IPS DF 4.7 (cell line): ENCODE results near the gene GLG1.
"Not testable (repeated sequence)": the region's sequence is repeated elsewhere in the genome, so short reads cannot be mapped to it uniquely, and the experiment has no call there.

ENCODE experiments used
- DNase-seq: peaks from one replicate; pipeline ENCODE4 v3.0.0-alpha.2; 2013; ENCODE audit warnings: low spot score; ENCODE audit errors: extremely low read depth

The GLG1 gene

DNA sequence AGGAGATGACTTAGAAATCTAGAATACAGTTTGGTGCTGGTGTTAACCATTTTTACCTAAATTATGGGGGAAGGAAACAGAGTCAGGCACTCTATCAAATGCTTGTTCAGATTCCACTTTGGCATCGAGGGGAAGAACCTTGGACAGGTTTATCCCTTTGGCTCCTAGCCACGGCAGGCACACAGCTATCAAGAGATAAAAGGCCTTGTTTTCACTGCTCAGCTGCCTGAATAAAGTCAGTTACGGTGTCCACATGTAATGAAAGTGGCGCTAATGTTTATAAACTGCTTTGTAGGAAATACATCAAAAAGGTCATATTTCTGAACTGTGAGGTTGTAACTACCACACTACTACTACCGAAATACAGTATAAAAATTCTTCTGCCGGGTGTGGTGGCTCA is 66.3 kb downstream of the GLG1 start:
- not testable (repeated sequence) for DNase-seq

DNA sequence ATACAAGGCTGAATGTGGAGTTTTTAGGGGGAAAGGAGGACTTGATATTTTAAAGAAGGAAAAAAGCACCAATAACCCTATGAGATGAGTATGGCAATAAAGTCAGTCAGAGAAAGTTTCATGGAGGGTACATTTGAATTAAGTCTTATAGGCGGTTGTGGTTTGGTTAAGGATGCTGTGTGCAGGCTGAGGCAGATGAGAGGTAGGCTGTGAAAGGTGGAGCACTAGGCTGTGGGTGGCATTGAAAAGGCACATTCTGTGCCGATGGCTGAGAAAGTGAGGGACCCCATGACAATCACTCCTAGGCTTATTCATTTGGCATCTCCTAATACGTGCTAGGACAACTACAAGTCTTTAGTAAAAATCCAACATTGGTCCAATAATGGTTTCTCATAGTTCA is 68.1 kb downstream of the GLG1 start:
- DNase-seq: not testable (repeated sequence)

DNA sequence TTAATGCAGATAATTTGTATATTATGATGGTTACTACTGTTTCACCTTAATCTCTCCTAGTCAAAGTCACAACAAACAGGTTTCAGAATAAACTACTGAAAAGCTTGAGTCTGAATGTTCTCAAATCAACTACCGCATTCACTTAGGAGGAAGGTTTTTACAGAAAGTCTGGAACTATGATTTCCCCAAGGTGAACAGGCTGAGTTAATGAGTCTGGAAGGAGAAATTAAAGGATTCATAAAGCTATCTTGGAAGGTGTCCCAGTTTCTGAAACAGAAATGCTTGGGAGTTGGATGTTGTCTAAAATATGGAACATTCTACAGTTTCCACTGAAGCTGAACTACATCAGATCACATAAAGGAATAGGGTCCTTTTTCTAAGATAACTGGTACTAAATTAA is 69.2 kb downstream of the GLG1 start:
- not testable (repeated sequence) for DNase-seq

DNA sequence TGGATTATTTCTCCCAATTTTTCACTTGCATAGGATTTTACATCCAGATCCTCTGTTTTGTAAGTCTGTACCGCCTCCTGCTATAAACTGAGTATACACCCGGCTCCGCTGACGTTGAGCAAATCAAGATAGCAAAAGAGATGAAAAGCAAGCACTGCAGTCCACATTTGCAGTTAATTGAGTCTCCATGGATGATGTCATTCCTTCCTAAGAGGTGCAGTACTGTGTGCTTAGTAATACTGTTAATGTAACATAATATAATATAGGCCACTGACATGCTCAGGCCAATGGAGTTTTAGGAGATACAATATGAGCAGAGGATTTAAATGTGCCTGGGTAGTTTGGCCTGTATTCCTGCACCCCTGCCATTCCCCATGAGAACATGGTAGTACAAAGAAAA is 72.3 kb downstream of the GLG1 start:
- DNase-seq: not testable (repeated sequence)

DNA sequence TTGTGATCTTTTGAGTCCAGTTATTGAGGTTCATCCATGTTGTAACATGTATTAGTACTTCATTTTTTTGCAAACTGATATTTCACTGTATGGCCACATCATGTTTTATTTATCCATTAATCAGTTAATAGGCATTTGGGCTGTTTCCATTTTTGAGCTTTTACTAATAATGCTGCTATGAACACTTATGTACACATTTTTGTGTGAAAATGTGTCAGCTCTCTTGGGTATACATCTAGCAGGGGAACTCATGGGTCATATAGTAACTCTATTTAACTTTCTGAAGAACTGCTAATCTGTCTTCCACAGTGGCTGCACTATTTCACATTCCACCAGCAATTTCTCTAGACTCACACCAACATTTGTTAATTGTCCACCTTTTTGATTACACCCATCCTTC is 82.0 kb downstream of the GLG1 start:
- DNase-seq: no peak

DNA sequence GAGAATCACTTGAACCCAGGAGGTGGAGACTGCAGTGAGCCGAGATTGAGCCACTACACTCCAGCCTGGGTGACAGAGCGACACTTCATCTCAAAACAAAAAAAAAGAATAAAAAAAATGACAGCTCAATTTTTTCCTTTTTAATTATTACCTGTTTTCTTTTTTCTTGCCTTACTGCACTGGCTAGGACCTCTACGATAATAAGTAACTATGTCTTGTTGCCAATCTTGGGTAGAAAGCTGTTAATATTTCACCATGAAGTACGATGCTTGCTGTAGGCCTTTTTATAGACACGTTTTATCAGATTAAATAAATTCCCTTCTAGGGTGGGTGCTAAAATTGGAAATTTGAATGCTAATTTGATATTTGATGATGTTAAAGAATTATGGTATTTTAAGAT is 82.8 kb downstream of the GLG1 start:
- DNase-seq: no peak

DNA sequence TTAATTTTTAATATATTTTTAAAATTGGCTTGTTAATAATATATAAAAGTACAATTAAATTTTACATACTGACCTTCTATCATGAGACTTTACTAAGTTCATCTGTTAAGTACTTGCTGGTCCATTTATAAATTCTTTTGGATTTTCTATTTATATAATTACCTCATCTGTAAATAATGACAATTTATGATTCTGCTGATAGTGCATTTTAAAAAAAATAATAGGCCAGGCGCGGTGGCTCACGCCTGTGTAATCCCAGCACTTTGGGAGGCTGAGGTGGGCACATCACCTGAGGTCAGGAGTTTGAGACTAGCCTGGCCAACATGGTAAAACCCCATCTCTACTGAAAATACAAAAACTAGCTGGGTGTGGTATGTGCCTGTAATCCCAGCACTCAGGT is 83.2 kb downstream of the GLG1 start:
- not testable (repeated sequence) for DNase-seq

DNA sequence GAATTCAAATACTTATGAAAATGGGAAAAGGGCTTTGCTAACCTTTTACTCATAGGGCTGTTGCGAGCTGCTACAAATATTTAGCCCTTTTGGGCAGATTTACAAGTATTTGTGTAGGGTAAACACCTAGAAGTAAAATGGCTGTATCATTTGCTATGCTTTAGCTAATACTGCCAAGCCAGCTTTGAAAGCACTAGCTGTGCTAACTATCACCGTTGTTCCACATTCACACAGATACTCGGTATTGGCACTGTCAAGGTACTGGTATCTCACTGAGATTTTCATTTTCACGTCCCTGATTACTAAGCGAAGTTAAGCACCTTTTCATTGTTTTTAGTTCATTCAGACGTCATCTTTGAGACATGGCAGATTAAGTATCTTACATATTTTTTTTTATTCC is 84.8 kb downstream of the GLG1 start:
- DNase-seq: no peak

DNA sequence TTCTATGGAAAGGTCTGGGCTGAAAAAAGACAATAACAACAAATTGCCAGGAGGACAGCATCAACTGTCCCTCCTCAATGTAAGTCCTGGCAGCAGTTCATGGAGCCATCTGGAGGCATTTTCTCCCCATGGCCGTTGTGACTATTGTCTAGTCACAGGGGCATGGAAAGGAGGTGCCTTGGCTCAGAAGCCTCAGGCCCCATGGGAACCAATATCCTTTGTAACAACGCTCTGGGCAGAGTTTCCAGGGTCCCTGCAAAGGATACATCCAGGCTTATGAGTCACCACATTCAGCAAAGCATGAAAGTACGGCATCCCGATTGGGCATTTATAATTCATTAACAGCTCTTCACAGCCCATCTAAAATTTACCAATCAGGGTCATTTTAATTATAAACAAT is 85.2 kb downstream of the GLG1 start:
- DNase-seq: no peak

DNA sequence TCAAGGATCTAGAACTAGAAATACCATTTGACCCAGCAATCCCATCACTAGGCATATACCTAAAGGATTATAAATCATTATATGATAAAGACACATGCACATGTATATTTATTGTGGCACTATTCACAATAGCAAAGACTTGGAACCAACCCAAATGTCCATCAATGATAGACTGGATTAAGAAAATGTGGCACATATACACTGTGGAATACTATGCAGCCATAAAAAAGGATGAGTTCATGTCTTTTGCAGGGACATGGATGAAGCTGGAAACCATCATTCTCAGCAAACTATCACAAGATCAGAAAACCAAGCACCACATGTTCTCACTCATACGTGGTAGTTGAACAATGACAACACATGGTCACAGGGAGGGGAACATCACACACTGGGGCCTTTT is 88.0 kb downstream of the GLG1 start:
- not testable (repeated sequence) for DNase-seq

DNA sequence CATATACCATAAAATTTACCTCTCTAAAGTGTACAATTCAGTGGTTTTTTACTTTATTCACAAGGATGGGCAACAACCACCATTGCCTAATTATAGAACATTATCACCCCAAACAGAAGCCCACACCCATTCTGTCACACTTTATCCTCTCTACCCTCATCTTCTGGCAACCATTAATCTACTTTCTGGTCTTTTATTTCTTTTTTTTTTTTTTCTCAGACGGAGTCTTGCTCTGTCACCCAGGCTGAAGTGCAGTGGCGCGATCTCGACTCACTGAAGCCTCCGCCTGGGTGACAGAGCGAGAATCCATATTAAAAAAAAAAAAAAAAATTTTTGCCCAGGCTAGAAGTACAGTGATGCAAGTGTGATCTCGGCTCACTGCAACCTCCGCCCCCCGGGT is 95.0 kb downstream of the GLG1 start:
- DNase-seq: no peak

DNA sequence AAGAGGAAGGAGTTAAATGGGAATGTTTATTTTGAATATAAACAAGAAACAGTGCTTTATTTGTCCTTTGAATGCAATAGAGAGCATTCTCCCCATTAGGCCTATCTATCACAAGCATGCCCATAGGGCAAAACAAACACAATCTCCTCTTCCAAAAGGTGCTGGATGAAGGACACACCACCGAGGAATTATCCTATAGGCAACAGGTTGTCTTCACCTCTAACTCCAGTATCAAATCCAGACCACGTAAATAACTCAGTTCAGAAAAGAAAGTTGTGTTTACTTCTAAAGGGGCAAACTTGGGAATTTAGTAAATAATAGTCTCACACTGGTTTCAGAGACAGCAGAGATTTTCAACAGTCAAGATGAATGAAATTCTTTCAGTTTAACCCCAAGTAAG is 101.9 kb downstream of the GLG1 start:
- no peak for DNase-seq

DNA sequence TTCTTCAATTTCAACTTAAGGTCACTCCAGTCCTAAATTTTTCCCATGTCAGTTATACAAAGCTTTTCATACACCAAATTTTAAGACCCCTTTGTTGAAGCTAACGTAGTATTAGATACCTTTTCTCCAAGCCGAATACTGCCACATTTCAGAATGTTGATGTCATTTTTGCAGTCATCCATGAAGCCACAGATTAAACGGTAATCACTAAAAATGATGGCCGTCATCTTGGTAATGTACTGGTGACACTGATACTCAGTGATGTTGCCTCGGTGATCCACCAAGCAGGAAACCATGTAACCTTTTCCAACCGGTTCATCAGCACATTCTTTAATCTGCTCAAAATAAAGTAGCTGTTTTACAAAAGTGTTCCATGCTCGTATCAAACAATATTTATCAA is 103.5 kb downstream of the GLG1 start:
- DNase-seq: no peak

DNA sequence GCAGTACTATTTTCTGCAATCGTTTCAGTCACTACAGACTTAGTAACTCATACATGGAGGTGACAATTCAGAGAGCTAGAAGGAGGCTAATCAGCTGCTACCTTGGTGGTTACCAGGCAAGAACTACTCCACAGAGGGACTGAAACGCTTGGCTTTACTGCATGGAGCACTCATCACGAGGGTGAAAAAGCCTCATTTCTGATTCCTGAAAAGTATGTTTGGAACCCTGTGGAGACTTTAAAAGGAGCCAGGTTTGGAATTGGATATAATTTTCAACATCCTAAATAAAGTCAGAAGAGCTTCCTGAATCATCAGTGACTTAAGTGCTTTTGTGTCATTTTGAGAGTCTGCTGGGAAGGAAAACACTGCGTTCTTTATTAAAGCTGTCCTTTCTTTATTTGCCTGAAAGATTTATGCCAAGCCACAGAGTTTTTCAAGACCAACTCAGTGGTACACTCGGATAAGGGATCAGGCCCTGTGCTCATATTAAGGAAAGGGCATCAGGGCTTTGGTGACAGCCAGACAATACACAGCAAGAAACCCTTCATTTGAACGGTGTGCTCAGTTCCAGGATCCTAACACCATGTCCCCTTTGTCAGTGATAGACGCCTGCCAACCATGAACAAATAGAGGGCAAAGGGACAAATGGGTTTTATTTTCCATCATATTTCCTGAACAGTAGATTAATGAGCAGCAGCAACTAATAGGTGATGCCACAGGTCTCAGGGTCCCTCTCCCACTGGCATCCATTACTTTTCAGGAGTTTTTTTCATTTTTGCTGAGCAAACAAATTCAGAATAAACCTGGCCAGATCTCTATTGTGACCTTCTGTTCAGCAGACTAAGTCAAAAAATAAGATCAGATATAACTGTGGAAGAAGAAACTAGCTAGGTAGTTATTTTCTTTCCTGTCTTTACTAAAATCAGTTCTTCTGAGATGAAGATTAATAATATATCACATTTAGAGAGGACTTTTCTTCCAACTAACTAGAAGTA is 105.1 kb downstream of the GLG1 start:
- DNase-seq: no peak

DNA sequence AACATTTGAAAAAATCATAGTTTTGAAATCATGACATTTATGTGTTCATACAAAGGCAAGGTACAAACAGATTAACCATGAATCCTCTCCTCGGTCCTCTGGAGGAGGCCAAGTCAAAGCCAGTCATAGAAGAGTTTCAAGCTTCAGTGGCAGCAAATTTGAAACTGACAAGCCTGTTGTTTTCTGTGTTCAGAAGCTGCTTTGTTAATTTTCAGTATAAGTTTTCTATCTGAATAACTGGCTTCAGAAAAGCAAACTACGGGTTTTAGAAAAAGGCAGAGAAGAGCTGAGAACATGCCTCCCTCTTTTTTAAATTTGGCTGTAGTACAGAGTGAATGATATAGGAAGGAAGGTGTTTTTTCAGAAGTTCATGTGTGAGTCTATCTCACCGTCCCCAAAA is 106.0 kb downstream of the GLG1 start:
- DNase-seq: no peak

DNA sequence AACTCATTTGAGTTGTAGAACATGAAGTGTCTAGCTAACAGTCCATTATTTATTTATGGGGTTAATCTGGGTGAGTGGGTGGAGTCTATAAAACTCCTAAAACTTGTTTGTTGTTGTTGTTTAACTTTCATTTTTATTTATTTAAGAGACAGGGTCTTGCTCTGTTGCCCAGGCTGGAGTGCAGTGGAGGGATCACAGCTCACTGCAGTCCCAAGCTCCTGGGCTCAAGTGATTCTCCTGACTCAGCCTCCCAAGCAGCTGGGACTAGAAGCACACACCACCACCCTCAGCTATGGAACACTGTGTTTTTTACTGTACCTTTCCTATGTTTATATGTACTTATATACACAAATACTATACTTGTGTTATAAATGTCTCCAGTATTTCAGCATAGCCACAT is 107.8 kb downstream of the GLG1 start:
- no peak for DNase-seq

DNA sequence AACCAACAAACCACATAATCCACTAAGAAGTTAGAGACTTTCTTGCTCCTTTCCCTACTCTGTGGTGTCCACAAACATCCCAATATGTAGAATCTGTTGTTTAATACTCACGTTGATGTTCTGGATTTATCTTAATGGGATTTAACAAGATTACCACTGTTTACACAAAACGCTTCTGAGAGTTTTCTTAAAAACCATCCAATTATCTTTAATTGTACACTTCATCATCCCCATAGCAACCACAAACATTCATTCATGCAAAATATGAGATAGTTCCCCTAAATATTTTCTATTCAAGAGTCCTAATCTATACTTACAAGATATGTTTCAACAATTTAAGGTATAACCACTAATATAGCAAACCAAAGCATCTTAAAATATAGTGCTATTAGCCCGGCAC is 109.2 kb downstream of the GLG1 start:
- no peak for DNase-seq

DNA sequence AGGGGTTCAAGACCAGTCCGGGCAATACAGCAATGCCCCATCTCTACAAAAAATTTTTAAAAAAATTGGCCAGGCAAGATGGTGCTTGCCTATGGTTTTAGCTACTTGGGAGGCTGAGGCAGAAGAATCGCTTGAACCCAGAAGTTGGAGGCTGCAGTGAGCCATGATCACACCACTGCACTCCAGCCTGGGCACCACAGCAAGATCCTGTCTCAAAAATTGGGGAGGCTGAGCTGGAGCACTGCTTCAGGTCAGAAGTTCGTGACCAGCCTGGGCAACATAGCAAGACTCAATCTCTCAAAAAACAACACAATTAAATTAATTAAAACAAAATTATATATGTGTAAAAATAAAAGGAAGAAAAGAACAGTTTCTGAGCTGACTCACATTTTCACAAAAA is 110.9 kb downstream of the GLG1 start:
- DNase-seq: no peak

DNA sequence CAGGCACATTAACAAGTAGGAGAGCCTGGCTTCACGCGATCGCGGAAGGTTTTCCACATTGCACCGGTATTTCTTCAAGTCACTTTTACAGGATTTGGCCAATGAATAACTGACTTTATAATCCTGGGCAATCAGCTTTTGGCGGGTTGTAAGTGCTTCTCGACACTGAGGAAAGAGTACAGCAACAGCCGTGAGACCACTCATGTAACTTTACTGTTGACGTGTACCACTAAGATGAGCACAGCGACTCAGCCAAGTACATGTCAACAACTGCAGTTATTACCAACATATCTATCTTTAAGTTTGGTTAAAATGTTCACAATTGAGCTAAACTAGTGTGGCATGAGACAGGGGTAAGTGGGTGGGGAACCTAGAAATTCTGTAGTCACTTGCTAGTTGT is 113.9 kb downstream of the GLG1 start:
- DNase-seq: no peak

DNA sequence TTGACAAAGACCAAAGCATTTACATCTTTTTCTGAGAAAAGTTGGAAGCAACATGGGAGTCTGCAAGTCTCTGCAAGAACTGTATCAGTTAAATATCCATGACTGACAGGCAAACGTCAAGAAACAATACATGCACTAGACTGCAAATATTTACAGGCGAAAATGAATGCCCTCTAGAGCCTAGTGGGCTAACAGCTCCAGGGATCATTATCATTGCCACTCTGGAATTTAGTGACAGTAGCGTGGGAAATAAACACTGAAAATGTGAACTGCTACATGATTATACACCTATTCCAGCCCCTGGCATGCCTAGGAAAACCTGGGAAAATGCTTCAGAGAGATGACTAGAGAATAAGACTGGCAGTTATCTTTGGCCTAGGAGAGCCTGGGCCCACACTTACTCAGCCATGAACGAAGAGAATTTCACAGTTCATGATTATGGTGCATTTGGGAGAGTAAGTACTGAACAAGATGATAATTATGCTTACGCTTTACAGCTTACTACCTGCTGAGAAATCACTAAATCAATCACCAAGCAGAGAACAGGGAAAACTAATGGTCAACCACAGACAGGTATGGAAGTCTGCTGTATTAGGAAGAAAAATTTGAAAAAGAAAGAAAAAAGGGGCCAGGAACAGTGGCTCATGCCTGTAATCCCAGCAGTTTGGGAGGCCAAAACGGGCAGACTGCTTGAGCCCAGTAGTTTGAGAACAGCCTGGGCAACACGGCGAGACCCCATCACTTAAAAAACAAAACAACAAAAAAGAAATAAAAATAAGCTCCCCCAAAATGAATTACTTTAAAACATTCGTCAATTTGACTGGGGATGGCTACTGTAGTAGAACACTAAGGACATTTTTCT is 119.0 kb downstream of the GLG1 start:
- DNase-seq: no peak

DNA sequence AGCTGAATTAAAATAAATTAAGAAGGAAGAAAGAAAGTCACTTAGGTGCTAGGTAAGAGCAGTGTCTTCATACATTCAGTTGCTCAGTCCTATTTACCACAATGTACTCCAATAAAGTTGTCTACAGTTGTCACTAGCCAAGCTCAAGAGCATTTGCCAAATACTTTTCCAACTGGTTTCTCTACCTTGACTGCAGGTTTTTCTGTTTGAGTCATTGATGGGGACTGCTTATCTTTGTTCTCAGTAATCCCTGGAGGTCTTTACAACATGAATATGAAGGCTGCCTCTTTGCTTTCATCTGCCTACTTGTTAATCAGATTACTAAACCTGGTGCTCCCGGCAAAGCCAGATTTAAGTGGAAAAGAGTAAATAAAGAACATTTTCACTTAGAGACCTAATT is 121.0 kb downstream of the GLG1 start:
- DNase-seq: no peak
